Activated CD4-positive, alpha-beta T cell treated with anti-CD3 and anti-CD28 coated beads for 24 hours (primary cell): ENCODE data around the gene PPP1R9B.
A peak's percentile ranks its signal among the peaks of the same experiment; 100 is the strongest.

Experiments used
- DNase-seq, 2 donors: peaks; one replicate each; pipeline ENCODE4 v3.0.0-alpha.2; 2020; ENCODE audit warnings: low read depth in 2 of 2

The PPP1R9B gene

DNA sequence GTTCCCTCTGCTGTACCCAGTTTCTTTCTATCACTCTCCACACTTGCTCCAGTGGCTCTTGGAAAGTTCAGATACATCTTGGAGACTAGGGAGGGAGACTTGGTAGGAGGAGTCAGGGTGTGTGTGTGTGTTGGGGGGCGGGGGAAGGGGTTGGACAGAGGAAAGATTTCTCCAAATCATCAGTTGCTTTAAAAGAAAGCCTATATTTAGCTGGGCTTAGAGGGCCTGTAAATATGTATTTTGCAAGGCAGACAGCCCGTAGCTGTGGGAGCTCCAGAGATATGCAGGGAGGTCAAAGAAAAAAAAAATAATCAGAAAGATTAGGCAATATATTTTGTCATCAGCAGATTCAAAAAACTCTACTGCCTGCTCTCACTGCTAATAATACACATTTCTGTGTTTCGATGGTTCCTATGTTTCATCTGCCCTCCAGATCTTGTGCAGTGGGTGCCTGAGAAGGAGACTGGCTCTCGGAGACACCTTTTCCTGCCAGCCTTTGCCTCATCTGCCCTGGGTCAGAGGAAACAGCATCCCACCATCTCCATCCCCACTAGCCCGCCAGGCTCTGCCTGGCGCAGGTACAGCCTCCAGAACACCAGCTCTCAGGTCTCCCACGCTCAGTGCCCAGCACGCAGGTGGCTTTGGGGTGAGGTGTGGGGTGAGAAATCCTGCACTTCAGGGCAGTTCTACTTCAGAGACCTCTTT lies 4.8 kb upstream of the PPP1R9B start:
- no peak for DNase-seq

DNA sequence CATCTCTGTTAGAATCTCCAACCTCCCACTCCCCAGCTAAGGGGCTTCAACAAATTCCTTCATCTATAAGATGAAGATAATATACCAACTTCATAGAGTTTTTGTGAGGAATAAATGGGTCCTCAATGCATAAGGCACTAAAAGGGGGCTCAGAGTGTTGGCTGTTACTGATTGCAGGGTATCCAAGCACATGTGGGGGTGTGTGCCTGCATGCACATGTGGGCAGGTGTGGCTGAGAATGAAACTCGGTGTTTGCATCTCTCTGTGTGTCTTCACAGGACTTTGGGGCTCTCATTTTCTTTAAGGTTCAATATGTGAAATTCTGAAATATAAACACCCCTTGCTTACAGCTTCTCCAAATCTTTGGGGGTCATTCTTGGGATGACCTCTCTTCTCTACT lies 4.1 kb upstream of the PPP1R9B start:
- DNase-seq: no peak

DNA sequence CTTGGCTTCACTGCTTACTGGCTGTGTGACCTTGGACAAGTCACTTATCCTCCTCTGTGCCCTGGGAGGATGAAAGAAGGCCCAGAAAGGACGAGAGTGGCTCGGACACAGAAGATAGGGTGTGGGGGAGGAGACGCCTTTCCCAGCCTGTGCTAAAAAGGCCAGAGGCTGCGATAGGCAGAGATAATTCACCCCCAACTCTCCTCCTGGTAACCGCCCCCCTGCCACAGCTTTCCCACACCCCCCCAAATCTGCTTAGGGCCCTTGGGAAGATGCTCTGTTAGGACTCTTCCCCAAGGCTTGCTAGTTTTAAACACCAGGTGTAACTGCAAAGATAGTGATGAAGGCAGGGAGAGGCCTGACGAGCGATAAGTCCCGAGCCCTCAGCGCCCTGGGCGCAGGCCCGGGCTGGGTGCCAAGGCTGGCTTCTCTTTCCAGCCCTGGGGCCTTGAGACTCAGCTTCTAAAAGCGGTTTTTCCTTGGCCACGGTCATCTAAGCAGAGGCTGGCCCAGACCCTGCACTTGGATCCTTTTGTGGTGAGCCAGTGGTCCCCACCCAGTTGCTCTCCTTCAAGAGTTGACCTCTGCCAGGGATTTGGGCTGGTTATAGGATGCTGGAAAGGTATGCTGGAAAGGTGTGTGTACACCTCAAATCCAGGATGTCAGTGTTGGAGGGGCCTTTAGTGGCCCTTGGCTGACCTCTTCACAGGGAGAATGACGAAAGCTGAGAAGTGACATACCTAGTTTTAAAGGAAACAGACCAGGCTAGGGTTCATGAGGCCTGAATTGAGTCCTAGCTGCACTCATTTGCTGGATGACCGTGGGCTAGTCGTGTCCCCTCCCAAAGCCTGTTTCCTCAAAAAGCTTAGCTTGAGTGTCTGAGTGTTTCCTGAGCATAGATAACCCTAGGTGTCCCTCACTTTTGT lies 3.4 kb upstream of the PPP1R9B start:
- DNase-seq: no peak

DNA sequence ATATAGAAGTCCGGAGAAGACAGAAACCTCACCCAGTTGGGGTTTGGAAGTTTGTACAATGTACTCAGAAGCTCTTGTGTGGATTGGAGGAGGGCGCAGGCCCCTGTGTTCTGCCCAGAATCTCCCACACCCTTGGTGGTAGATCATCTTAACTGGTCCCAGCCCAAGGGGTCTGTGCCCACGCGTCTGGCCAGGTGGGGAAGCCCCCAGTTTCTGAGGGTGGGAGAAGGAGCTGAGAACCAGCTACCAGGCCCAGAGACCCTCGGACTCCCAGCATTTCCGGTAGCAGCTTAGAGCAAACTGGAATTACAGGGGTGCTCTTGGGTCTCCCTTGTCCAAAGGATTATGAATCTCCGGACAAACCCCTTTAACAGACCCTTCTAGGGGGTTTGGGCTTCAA lies 2.3 kb upstream of the PPP1R9B start:
- DNase-seq: no peak

DNA sequence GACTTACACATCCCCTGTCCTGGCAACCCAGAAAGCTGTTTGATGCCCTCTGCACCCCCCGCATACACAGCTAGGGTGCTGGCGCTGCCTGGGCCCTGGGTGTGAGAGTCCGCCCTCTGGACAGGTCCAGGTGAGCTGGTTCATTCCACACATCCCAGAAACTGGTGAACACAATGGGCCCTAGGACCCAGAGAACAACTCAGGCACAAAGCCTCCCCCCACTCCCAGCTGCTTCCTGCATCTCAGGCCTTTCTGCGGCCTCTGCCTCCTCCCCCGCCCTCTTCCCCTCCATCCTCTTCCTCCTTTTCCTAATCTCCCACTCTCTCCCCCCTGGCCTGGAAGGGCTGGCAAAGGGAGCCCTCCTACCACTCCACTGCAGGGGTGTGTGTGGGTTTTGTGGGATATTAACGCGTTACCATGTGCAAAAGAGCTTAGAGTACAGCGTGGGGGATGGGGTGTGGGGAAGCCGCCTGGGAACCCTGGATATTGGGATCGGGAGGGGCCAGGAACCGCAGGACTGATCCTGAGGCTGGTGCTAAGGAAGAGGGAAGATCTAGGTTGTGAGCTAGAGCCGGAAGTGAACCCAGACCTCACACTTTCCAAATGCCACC lies 1.6 kb upstream of the PPP1R9B start:
- no peak for DNase-seq

DNA sequence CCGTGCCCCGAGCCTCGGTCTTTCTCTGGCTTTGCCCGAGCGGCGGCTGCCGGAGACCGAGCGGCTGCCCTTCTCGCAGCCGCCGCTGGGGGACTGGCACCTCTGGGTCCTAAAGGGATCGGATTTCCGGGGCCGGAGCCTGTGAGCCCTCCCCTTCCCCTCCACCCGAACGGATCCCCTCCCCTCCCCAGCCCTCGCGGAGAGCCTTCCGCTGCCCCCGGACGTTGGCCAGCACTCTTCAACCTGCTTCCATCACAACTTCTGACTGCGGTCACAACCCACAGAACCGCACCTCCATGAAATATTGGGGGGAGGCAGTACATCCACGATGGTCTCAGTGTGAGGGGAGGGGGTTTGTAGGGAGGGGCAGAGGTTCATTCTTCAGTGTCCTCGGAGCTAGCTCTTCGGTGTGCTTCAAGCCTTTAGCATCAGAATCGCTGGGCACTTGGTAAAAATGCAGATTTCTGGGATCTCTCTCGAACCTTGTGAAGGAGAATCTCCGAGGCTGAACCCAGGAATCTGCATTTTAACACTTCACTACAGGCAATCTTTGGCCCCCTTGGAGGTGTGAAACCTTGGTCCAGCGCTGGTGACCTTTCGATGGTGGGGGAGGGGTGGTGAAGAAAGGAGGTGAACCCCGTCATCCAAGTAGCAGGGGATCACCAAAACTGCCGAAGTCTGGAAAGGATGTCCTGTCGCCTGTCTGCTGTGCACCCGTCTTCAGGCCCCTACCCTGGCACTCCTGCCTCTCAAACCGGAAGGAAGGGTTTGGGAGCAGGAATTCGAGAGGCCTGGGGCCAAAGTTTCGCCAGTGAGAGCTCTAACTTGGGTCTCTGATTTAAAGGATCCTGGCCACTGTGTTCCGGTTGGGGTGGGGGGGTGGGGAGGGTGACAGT lies 812 bp upstream of the PPP1R9B start:
- peak; percentile 77 to 82 for DNase-seq

DNA sequence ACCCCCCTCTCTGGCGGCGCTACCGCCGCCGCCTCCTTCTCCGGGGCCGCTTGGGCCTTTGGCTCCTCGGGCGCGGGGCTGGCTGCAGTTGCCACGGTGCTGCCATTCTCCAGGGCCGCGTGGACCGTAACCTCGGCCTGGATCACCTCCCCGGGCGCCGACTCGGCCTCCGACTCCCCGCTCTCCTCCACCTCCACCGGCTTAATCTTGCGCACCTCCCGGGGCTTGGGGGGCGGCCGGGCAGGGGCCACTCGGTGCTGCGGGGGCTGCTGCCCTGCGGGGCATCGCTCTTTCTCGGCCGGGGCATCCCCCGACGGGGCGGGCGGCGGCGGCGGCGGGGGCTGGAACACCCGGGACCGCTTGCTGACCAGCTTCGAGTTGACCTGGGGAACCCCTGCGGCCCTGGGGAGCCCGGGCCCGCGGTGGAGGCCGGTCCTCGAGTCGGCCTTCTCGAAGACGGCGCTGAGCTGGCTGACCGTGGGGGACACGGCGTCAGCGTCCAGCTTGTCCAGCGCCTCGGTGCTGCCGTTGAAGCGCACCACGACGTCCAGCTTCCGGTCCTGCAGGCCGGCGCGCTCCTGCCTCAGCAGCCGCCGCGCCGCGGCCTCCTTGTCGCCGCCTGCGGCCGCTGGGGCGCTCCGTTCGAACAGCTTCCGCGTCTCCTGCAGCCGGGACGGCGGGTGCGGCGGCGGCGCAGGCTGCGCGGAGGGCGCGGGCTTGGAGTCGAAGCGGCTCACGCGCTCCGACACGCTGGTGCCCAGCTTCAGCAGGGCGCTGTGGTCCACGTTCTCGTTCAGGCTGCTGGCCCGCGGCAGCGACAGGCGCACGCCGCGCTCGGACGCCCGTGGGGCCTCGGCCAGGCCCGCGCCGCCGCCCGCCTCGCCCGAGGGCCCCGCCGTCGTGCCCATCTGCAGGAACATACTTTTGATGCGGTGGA lies 792 bp downstream of the PPP1R9B start:
- no peak for DNase-seq

DNA sequence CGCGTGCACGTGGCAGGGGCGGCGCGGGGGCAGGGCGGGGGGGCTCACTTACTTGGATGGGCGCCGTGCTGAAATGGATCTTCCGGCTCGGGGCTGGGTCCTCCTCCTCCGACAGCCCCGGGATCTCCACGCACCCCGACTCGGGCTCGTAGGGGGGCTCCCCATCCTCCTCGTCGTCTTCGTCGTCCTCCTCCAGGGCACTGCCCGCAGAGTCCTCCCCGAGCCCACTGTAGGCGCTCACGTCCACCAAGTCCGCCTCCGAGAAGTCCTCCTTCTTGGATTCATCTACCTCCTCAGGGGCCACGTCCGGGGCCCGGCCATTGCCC lies 1.4 kb downstream of the PPP1R9B start:
- DNase-seq: no peak

DNA sequence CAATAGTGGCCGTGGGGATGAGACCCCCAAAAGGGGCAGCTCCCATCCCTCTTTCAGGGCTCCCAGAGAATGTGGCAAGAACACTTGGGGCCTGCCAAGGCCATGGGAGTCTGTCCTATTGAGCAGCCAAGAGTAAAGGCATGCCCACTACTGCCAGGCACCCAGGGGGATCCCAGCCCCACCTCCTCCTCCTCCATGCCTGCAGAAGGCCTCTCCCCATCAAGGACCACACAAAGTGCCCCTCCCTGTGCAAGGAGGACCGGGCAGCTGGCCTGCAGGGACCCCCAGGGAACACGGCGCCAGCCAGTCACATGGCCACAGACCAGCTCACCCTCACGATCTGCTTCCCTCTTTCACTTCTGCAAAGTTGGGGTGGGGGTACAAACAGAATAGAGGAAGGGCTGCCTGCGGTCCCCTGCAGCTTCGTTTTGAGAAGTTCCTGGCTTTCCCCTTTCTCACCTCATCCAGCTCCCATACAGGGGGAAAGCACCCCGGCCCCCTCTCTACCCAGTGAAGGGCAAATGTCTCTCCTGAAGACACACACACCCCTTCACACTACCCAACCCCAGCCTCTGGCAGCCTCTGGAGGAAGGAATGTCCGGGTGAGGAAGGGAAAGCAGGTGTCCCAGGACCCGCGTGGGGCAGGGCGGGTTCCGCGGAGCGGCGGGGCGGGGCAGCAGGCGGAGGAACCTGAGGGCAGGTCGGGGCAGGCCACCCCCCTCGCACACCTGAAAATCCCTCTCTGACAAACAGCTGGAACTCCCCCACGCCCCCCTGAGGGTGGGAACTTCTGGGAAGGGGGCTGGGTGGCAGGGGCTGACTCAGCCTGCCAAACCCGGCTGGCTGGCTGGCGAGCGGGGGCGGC lies 2.0 kb downstream of the PPP1R9B start:
- peak; percentile 57 to 69 for DNase-seq

DNA sequence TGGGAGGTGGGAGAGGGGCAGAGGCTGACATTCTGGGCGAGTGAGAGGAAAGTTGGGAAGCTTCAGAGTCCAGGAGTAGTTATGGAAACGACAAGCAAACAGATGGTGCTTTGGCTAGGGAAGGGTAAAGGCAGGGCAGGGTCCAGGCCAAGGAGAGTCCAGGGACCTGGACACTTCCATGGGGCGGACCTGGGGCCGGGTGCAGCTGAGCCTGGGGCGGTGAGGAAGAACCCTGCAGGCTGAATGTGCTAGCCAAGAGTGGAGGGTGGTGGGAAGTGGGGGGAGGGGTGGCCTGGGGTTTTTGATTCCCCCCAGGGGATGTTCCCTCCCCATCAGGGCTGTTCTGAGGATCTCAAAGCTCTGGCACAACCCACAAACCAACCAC lies 2.6 kb downstream of the PPP1R9B start:
- no peak for DNase-seq

DNA sequence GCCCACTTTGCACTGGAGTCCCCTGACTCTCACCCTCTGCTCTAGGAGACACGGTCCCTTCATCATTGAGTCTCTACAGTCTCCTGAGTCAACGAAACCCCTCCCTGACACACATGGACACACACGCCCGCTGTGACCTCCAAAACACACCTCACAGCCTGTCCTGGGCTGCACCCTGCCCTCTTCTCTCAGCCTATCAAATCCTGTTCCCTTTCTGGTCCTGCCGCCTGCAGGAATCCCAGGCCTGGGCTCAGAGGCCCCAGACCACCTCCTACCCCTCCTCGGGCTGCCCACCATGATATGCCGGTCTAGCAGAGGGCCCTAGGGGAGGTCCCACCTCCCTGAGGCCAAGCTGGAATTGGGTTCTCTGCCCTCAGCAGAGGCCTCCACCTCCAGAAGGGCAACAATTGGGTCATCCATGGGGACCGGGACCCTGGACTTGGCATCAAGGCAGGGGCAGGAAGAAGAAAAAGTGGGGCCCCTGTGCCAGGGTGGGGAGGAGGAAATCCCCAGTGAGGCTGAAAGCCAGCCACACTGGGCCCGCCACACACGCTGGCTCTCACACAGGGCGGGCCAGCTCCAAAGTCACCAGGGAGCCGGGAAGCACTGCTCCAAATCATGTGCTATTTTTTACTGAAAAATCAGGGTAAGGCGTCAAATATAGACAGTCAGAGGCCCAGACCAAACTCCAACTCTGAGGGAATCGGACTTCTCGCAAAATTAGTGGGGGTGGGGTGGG lies 3.4 kb downstream of the PPP1R9B start:
- no peak for DNase-seq

DNA sequence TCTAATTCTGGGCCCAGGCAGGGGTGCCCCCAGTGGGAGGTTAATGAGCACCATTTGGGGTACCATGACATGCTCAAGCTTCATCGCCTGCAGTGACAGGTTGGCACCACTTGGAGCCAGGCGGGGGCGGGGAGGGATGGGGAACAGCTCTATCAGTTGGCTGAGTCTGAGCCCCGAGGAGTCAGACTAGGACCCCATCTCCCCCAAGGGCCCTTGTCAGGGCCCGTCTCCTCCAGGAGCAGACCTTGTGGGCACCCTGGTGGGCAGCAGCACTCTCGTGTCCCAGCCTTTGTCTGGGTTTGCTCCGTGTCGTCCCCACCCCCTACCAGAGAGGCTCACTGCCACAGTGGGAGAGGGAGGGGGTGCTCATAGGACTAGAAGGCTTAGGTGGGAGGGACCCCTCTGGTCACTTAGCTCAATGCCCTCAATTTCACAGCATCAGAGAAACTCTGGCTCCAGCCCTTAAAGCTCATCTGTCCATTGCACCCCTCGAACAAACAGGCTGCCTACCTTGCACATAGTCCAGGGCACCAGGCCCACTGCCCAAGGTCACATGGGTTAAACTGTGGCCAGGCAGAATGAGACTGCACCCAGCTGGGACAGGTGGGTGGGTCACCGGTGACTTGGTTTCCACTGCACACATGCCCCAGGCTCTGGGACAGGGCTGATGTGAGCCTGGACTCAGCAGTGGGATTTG lies 4.1 kb downstream of the PPP1R9B start:
- DNase-seq: no peak

DNA sequence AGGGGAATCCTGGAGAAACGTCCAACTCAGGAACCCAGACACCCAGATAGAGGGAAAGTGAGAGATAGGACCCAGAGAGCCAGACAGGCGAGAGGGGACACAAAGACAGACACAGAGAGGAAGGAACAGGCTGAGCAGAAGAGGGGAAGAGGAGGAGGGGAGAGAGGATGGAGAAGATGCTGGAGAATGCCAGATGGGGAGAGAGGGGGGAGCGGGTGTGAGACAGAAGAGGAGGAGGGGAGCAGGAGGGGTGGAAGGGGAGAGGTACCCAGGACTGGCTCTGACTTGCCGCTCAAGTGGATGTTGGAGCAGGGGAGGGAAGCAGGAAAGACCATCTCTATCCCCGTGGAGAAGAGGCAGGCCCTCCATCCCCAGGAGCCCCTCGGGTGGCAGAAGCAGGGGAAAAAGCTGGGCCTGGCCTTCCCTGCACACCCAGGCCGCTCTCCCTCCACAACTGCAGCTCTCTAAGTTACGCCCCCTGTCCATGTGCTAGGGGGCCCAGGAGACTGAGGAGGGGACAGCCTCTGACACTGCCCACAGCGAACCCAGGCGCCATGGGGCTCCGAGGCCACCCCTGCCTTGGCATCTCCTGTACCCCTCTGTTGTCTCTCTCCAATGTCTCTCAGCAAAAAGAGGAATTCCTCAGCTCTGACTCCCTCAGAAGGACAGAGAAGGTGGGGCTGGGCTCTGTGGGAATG lies 4.8 kb downstream of the PPP1R9B start:
- no peak for DNase-seq

DNA sequence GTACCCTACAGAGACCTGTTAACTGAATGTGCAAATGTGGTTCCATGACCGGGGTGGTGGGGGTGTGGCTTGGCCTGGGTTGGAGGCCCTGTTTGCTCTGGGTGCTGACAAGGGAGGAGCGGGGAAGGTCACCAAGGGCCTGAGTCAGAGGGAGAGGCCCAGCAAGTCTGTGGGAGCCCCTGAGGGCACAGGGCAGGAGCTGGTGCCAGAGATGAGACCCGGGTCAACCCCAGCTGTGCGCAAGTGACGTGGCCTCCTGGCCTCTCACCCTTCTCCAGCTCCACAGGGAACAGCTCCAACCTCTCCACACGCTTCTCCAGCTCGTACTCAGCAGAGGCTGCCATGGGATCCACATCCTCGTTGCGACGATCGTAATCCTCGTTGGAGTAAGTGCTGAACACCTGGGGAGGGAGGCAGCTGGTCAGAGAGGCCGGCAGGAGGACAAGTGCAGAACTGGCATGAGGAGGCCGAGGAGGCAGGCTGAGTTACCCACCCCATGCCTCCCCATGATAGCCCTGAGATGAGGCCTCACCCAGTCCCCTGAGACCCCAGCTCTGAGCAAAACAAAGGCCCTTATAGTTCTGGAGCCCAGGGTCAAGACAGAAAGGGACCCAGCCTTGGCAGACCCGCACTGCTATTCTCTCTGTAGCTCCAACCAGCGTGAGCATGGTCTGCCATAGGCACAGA lies 5.5 kb downstream of the PPP1R9B start:
- DNase-seq: no peak

DNA sequence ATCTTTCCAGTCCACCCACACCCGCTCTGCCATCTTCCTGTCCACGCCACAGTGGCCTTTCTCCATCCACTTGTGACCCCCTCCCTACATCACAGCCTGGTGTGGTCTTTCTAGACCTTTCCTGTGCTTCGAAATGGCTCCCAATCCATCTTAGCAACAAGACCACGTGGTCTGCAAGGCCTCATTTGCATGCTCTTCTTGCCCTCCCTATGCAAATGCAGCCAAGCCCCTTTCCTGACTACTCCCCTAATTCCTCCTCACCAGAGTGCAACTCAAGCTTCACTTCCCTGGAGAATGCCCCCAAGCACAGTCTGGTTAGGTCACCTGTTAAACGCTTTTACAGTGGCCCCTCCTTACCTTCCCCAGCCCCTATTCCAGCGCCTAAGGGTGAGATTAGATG lies 6.1 kb downstream of the PPP1R9B start:
- no peak for DNase-seq

DNA sequence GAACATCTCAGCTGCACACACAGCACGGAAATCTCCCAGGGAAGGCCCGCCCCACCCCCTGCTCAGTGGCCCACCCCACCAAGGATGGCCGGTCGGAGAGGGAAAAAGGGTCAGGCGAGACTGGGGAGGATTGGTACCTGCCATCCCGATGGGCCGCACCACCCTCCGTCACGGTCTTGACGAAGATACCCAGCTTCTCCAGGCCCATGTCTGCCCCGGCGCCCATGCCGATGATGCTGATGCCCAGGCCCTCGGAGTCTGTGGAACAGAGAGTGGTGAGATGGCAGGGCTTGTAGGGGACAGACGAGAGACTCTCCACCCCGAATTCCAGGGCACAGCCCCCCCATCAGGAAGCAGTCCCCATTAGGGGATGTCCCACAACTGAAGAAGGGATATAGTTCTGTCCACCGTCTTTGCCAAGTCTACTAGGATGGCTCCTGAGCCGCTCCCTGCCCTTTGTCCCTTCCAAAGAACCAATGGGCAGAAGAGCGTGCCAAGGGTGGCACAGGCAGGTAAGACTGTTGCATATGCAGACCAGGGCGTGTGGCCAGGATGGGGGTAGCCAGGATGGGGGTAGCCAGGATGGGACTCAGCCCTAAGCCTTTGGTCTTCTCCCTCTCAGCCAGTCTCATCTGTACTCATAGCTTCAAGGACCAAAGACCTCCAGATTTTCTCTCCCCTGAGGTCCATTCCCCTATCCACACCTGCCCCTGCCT lies 6.9 kb downstream of the PPP1R9B start:
- no peak for DNase-seq

DNA sequence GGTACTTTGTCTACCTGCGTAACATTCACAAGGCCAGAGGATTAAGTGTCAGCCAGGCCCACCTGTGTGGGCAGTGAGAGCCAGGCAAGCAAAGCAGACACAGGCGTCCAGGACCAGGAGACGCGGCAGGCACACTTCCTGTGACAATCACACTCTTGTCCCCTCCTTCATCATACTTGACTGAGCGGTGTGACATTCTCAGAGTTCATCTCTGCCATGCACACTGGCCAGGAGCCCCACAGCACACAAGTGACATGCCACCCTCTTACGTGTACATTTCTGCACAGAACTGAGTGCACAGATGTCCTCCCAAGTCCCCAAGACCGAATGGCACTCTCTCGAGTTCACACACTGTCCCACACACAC lies 8.7 kb downstream of the PPP1R9B start:
- DNase-seq: no peak
